Measurements from ENCODE around the gene ABI3BP. TPM values are rescaled to one million over a fixed set of nuclear protein-coding genes. Genes with fewer than 3 reads are reported as not detected.

Gene ABI3BP
- total and polyA plus RNA-seq, 2 donors (not counting 1 experiment from before 2014, with no cell fraction given): 4.8 to 62.9 TPM

- Histone ChIP-seq H4K20me1 (ENCODE audit: control insufficient read depth, extremely low read depth, insufficient read depth, low read length) (no peaks in the 10 kb centered on the region), H3K36me3 (ENCODE audit: control insufficient read depth, insufficient read depth, low read length) (no peaks in the 10 kb centered on the region), H3K27me3 (ENCODE audit: control insufficient read depth, insufficient read depth, low read length) (no peaks in the 10 kb centered on the region), H3K27ac (ENCODE audit: insufficient read depth, low read length) (no peak overlapping the region), H3K9ac (ENCODE audit: insufficient read depth, low read length) (no peak overlapping the region), H3K4me2 (ENCODE audit: extremely low read depth, insufficient read depth, low read length) (no peak overlapping the region), H2AFZ (ENCODE audit: low read length) (no peak overlapping the region), H3K4me1 (ENCODE audit: control insufficient read depth, extremely low read depth, insufficient read depth, low read length) (no peaks in the 10 kb centered on the region), H3K79me2 (ENCODE audit: control insufficient read depth, insufficient read depth, low read length) (no peaks in the 10 kb centered on the region), H3K9me3 (ENCODE audit: control insufficient read depth, insufficient read depth, low read depth, low read length) (no peaks in the 10 kb centered on the region), H3K4me3 (replicated peaks in 1 of 4; ENCODE audit: control extremely low read depth in 1 of 4, insufficient read depth in 1 of 4, low read depth in 3 of 4, low read length in 4 of 4) (no peak overlapping the region)
- no peak for TF ChIP-seq EZH2 (IDR thresholded peaks at IDR 0.05; ENCODE audit: low read length, missing control alignments)
- TF ChIP-seq, protein P1, sequence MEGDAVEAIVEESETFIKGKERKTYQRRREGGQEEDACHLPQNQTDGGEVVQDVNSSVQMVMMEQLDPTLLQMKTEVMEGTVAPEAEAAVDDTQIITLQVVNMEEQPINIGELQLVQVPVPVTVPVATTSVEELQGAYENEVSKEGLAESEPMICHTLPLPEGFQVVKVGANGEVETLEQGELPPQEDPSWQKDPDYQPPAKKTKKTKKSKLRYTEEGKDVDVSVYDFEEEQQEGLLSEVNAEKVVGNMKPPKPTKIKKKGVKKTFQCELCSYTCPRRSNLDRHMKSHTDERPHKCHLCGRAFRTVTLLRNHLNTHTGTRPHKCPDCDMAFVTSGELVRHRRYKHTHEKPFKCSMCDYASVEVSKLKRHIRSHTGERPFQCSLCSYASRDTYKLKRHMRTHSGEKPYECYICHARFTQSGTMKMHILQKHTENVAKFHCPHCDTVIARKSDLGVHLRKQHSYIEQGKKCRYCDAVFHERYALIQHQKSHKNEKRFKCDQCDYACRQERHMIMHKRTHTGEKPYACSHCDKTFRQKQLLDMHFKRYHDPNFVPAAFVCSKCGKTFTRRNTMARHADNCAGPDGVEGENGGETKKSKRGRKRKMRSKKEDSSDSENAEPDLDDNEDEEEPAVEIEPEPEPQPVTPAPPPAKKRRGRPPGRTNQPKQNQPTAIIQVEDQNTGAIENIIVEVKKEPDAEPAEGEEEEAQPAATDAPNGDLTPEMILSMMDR (conservative IDR thresholded peaks at IDR 0.05 in 1 of 2, IDR thresholded peaks at IDR 0.05 in 1 of 2; ENCODE audit: low read depth in 1 of 2, low read length in 2 of 2): no peak
- DNase-seq (ENCODE audit: low read depth in 2 of 2): no peak
These were observed 161.6 kb downstream of the ABI3BP start for GRCh38 chr3:100831629-100832028.

- Histone ChIP-seq H2AFZ (ENCODE audit: low read length) (no peak overlapping the region), H3K36me3 (ENCODE audit: control insufficient read depth, insufficient read depth, low read length) (no peaks in the 10 kb centered on the region), H3K4me3 (replicated peaks in 1 of 4; ENCODE audit: control extremely low read depth in 1 of 4, insufficient read depth in 1 of 4, low read depth in 3 of 4, low read length in 4 of 4) (no peak overlapping the region), H4K20me1 (ENCODE audit: control insufficient read depth, extremely low read depth, insufficient read depth, low read length) (no peaks in the 10 kb centered on the region), H3K4me1 (ENCODE audit: control insufficient read depth, extremely low read depth, insufficient read depth, low read length) (no peaks in the 10 kb centered on the region), H3K79me2 (ENCODE audit: control insufficient read depth, insufficient read depth, low read length) (no peaks in the 10 kb centered on the region), H3K9ac (ENCODE audit: insufficient read depth, low read length) (no peak overlapping the region), H3K27me3 (ENCODE audit: control insufficient read depth, insufficient read depth, low read length) (no peaks in the 10 kb centered on the region), H3K27ac (ENCODE audit: insufficient read depth, low read length) (no peak overlapping the region), H3K9me3 (ENCODE audit: control insufficient read depth, insufficient read depth, low read depth, low read length) (no peaks in the 10 kb centered on the region), H3K4me2 (ENCODE audit: extremely low read depth, insufficient read depth, low read length) (no peak overlapping the region)
- TF ChIP-seq EZH2 (IDR thresholded peaks at IDR 0.05; ENCODE audit: low read length, missing control alignments): no peak
- TF ChIP-seq, protein P1 (conservative IDR thresholded peaks at IDR 0.05 in 1 of 2, IDR thresholded peaks at IDR 0.05 in 1 of 2; ENCODE audit: low read depth in 1 of 2, low read length in 2 of 2): no peak
- no peak for DNase-seq (ENCODE audit: low read depth in 2 of 2)
These were observed 162.3 kb downstream of the ABI3BP start for GRCh38 chr3:100830931-100831330.

DNA sequence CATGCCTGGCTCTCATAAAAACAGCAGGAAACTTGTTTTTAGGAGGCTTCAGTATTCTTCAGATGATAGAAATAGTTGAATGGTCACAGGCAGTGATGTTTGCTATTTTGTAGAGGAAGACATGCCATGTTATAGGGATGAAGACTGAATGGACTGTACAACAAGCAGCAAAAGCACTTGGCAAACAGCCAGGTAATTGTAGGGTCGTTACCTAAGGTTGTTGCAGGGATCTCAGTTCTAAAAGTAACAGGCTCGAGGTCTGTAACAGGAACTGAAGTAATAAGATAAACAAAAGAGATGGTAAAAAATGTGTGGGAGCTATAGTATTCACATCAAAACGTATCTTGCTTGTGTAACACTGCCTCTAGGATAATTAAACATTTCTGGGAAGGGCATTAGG lies 167.6 kb downstream of the ABI3BP start:
- Histone ChIP-seq H3K27me3 (ENCODE audit: control insufficient read depth, insufficient read depth, low read length) (no peaks in the 10 kb centered on the region), H4K20me1 (ENCODE audit: control insufficient read depth, extremely low read depth, insufficient read depth, low read length) (no peaks in the 10 kb centered on the region), H3K9ac (ENCODE audit: insufficient read depth, low read length) (no peak overlapping the region), H2AFZ (ENCODE audit: low read length) (no peak overlapping the region), H3K36me3 (ENCODE audit: control insufficient read depth, insufficient read depth, low read length) (no peaks in the 10 kb centered on the region), H3K4me2 (ENCODE audit: extremely low read depth, insufficient read depth, low read length) (no peak overlapping the region), H3K4me3 (replicated peaks in 1 of 4; ENCODE audit: control extremely low read depth in 1 of 4, insufficient read depth in 1 of 4, low read depth in 3 of 4, low read length in 4 of 4) (no peak overlapping the region), H3K79me2 (ENCODE audit: control insufficient read depth, insufficient read depth, low read length) (no peaks in the 10 kb centered on the region), H3K27ac (ENCODE audit: insufficient read depth, low read length) (no peak overlapping the region), H3K9me3 (ENCODE audit: control insufficient read depth, insufficient read depth, low read depth, low read length) (no peaks in the 10 kb centered on the region), H3K4me1 (ENCODE audit: control insufficient read depth, extremely low read depth, insufficient read depth, low read length) (no peaks in the 10 kb centered on the region)
- no peak for DNase-seq (ENCODE audit: low read depth in 2 of 2)
- TF ChIP-seq, protein P1 (conservative IDR thresholded peaks at IDR 0.05 in 1 of 2, IDR thresholded peaks at IDR 0.05 in 1 of 2; ENCODE audit: low read depth in 1 of 2, low read length in 2 of 2): no peak
- no peak for TF ChIP-seq EZH2 (IDR thresholded peaks at IDR 0.05; ENCODE audit: low read length, missing control alignments)

All from fibroblast of lung (primary cell).